GM12878 (cell line): ENCODE results near the gene DHX34. TPM values are rescaled to one million over a fixed set of nuclear protein-coding genes. Genes with fewer than 3 reads are reported as not detected.
A peak's percentile ranks its signal among the peaks of the same experiment; 100 is the strongest.

Source experiments
- ETV6 ChIP-seq, 2 experiments: fragments of 450-650 bp in 1 of 2; IDR thresholded peaks in 1 of 2; conservative IDR thresholded peaks in 1 of 2; 2 replicates each; pipeline ENCODE4 v1.6.1; 2014; ENCODE audit warnings: antibody characterized with exemption in 1 of 2, borderline replicate concordance in 1 of 2, low read depth in 1 of 2, mild to moderate bottlenecking in 1 of 2, moderate library complexity in 1 of 2
- MEF2B ChIP-seq: fragments of 450-650 bp; IDR thresholded peaks from 2 replicates; pipeline ENCODE4 v1.6.1; 2018; ENCODE audit warnings: mild to moderate bottlenecking, moderate library complexity; ENCODE audit not compliant: partially characterized antibody, poor library complexity, severe bottlenecking
- SIX5 ChIP-seq: IDR thresholded peaks from 2 replicates; pipeline ENCODE4 v1.6.1; 2011; ENCODE audit warnings: mild to moderate bottlenecking, low read depth, low read length, moderate library complexity; ENCODE audit not compliant: severe bottlenecking
- TBL1XR1 ChIP-seq: IDR thresholded peaks from 2 replicates; pipeline ENCODE4 v1.6.1; 2012; ENCODE audit warnings: low read depth, low read length, improper control_type of control experiment
- ZNF622 ChIP-seq: fragments of 450-650 bp; IDR thresholded peaks from 2 replicates; pipeline ENCODE4 v1.6.1; 2017; ENCODE audit warnings: mild to moderate bottlenecking, inconsistent platforms
- polyA plus RNA-seq, 11 experiments: library from polyadenylated mRNA; depleted of rRNA in 4 of 11; unstranded in 6 of 11; stranded (reverse) in 5 of 11; fragments of >200 nt; fragmentation: Nextera tagmentation in 4 of 11; fragmentation: Illumina TruSeq in 1 of 11; extraction: Ambion mirVana in 4 of 11; extraction: Trizol in 1 of 11; gene quantifications; 1 replicate in 1 of 11; 2 replicates in 10 of 11; pipeline versions ENCODE4 v1.2.1 to v1.2.3, GENCODE V29; 2011 to 2016; ENCODE audit warnings: inconsistent platforms in 2 of 11, missing spikeins in 2 of 11, low read depth in 1 of 11
- total RNA-seq, 4 experiments: library from RNA; depleted of rRNA in 3 of 4; stranded (reverse); fragments of >200 nt in 3 of 4; fragmentation: Illumina TruSeq in 1 of 4; extraction: Trizol in 1 of 4; gene quantifications; 2 replicates each; pipeline versions ENCODE4 v1.2.1 to v1.2.3, GENCODE V29; 2013 to 2021
- TF ChIP-seq, protein P1 (sequence below): fragments of 150-350 bp; IDR thresholded peaks from 2 replicates; pipeline ENCODE4 v1.6.1; 2016; ENCODE audit warnings: low read depth, low read length
- TF ChIP-seq, protein P2 (sequence below): IDR thresholded peaks from 2 replicates; pipeline ENCODE4 v1.6.1; 2011; ENCODE audit warnings: low read depth, low read length, improper control_type of control experiment, borderline replicate concordance
- TF ChIP-seq, protein P3 (sequence below): IDR thresholded peaks from 2 replicates; pipeline ENCODE4 v1.6.1; 2012; ENCODE audit warnings: low read length, inconsistent platforms
- TF ChIP-seq, protein P4 (sequence below): fragments of 450-650 bp; IDR thresholded peaks from 2 replicates; pipeline ENCODE4 v1.6.1; 2017; ENCODE audit warnings: low read depth, mild to moderate bottlenecking, moderate library complexity
- TF ChIP-seq, protein P5 (sequence below): fragments of 450-650 bp; IDR thresholded peaks from 2 replicates; pipeline ENCODE4 v1.6.1; 2016; ENCODE audit warnings: mild to moderate bottlenecking
- TF ChIP-seq, protein P6 (sequence below): IDR thresholded peaks from 2 replicates; pipeline ENCODE4 v1.6.1; 2012; ENCODE audit warnings: low read depth, low read length, improper control_type of control experiment
- TF ChIP-seq, protein P7 (sequence below): IDR thresholded peaks from 2 replicates; pipeline ENCODE4 v1.6.1; 2011; ENCODE audit warnings: borderline replicate concordance, low read depth, mild to moderate bottlenecking, moderate library complexity, mixed read lengths, low read length; ENCODE audit not compliant: insufficient read depth; ENCODE audit errors: extremely low read length

The DHX34 gene
- total and polyA plus RNA-seq, 10 of the 15 experiments (the other 5 are each of a cell fraction or from before 2014, with no cell fraction given), result 0.19 to 16.9 (median 10.5) TPM

DNA sequence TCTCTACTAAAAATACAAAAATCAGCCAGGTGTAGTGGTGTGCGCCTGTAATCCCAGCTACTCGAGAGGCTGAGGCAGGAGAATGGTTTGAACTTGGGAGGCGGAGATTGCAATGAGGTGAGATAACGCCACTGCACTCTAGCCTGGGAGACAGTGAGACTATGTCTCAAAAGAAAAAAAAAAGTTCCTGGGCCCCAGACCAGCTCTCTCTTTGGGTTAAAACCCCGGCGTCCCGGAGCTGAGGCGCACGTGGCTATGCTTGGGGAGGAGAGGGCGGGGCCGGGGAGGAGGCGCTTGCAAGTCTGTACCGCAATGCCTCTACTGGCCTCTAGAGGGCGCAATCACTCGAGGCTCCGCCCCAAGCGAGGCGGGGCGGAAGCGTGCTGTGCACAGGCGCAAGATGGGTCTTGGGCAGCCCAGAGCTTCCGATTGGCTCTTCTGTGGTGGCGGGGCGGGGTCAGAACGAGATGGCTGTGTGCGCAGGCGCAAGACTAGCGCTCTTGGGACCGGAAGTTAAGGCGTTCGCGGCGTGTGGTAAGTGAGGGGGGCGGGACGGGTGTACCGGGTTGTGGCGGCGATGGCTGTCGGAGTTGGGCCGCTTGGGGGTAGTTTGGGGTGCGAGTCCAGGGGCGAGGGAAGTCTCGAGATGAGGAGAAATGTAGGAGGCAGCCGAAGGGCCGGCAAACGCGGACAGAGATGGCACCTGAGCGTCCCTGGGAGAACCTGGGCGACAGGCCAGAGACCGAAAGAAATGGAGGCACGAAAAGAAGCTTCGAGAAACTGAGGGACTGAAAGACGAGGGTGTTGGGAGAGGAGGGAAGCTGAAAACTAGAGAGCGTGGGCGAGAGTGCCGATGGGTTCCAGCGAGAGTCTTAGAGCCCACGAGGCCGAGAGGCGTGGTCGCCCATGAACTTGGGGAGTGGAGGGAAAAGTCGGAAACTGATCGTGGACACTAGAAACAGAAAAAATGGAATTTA, at the start of gene DHX34 (continued):
- TF ChIP-seq, protein P1, sequence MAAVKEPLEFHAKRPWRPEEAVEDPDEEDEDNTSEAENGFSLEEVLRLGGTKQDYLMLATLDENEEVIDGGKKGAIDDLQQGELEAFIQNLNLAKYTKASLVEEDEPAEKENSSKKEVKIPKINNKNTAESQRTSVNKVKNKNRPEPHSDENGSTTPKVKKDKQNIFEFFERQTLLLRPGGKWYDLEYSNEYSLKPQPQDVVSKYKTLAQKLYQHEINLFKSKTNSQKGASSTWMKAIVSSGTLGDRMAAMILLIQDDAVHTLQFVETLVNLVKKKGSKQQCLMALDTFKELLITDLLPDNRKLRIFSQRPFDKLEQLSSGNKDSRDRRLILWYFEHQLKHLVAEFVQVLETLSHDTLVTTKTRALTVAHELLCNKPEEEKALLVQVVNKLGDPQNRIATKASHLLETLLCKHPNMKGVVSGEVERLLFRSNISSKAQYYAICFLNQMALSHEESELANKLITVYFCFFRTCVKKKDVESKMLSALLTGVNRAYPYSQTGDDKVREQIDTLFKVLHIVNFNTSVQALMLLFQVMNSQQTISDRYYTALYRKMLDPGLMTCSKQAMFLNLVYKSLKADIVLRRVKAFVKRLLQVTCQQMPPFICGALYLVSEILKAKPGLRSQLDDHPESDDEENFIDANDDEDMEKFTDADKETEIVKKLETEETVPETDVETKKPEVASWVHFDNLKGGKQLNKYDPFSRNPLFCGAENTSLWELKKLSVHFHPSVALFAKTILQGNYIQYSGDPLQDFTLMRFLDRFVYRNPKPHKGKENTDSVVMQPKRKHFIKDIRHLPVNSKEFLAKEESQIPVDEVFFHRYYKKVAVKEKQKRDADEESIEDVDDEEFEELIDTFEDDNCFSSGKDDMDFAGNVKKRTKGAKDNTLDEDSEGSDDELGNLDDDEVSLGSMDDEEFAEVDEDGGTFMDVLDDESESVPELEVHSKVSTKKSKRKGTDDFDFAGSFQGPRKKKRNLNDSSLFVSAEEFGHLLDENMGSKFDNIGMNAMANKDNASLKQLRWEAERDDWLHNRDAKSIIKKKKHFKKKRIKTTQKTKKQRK, result no peak
- TF ChIP-seq MEF2B (no peak), SIX5 (no peak), ETV6 (conservative IDR thresholded peaks at IDR 0.05 in 1 of 2, IDR thresholded peaks at IDR 0.05 in 1 of 2; ENCODE audit: borderline replicate concordance in 1 of 2, low read depth in 1 of 2) (no peak), ZNF622 (no peak), TBL1XR1 (no peak)
- TF ChIP-seq, protein P2, sequence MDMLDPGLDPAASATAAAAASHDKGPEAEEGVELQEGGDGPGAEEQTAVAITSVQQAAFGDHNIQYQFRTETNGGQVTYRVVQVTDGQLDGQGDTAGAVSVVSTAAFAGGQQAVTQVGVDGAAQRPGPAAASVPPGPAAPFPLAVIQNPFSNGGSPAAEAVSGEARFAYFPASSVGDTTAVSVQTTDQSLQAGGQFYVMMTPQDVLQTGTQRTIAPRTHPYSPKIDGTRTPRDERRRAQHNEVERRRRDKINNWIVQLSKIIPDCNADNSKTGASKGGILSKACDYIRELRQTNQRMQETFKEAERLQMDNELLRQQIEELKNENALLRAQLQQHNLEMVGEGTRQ, result no peak; the same call in 1 of the 2 replicates
- TF ChIP-seq, protein P3, sequence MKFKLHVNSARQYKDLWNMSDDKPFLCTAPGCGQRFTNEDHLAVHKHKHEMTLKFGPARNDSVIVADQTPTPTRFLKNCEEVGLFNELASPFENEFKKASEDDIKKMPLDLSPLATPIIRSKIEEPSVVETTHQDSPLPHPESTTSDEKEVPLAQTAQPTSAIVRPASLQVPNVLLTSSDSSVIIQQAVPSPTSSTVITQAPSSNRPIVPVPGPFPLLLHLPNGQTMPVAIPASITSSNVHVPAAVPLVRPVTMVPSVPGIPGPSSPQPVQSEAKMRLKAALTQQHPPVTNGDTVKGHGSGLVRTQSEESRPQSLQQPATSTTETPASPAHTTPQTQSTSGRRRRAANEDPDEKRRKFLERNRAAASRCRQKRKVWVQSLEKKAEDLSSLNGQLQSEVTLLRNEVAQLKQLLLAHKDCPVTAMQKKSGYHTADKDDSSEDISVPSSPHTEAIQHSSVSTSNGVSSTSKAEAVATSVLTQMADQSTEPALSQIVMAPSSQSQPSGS, result no peak
- TF ChIP-seq, protein P4, sequence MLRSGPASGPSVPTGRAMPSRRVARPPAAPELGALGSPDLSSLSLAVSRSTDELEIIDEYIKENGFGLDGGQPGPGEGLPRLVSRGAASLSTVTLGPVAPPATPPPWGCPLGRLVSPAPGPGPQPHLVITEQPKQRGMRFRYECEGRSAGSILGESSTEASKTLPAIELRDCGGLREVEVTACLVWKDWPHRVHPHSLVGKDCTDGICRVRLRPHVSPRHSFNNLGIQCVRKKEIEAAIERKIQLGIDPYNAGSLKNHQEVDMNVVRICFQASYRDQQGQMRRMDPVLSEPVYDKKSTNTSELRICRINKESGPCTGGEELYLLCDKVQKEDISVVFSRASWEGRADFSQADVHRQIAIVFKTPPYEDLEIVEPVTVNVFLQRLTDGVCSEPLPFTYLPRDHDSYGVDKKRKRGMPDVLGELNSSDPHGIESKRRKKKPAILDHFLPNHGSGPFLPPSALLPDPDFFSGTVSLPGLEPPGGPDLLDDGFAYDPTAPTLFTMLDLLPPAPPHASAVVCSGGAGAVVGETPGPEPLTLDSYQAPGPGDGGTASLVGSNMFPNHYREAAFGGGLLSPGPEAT, result peak; percentile 42; the same call in 1 of the 2 replicates
- TF ChIP-seq, protein P5, sequence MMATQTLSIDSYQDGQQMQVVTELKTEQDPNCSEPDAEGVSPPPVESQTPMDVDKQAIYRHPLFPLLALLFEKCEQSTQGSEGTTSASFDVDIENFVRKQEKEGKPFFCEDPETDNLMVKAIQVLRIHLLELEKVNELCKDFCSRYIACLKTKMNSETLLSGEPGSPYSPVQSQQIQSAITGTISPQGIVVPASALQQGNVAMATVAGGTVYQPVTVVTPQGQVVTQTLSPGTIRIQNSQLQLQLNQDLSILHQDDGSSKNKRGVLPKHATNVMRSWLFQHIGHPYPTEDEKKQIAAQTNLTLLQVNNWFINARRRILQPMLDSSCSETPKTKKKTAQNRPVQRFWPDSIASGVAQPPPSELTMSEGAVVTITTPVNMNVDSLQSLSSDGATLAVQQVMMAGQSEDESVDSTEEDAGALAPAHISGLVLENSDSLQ, result peak; percentile 48; the same call in 1 of the 2 replicates
- TF ChIP-seq, protein P6, sequence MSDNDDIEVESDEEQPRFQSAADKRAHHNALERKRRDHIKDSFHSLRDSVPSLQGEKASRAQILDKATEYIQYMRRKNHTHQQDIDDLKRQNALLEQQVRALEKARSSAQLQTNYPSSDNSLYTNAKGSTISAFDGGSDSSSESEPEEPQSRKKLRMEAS, result no peak; the same call in none of the 2 replicates
- TF ChIP-seq, protein P7, sequence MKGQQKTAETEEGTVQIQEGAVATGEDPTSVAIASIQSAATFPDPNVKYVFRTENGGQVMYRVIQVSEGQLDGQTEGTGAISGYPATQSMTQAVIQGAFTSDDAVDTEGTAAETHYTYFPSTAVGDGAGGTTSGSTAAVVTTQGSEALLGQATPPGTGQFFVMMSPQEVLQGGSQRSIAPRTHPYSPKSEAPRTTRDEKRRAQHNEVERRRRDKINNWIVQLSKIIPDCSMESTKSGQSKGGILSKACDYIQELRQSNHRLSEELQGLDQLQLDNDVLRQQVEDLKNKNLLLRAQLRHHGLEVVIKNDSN, result peak; percentile 60
